HG03039 (cell line): Measurements from ENCODE around the gene PITX2.

ENCODE experiments used
- ATAC-seq: cut with Tn5 transposase; IDR thresholded peaks from one replicate; pipeline ENCODE4 v1.9.1; 2021; ENCODE audit warnings: mild to moderate bottlenecking, moderate library complexity; ENCODE audit not compliant: unreplicated experiment

Gene PITX2

GRCh38 chr4:110636680-110637407 is 14.0 kb upstream of the PITX2 start:
- no peak for ATAC-seq

GRCh38 chr4:110636171-110636679 is 13.3 kb upstream of the PITX2 start:
- no peak for ATAC-seq

GRCh38 chr4:110635163-110635865 is 12.4 kb upstream of the PITX2 start:
- ATAC-seq: no peak

- ATAC-seq: no peak
Measured at GRCh38 chr4:110634350-110635162, 11.7 kb upstream of the PITX2 start.

- ATAC-seq: no peak
Measured at GRCh38 chr4:110633358-110634341, 10.8 kb upstream of the PITX2 start.

GRCh38 chr4:110632506-110633357 is 9.9 kb upstream of the PITX2 start:
- no peak for ATAC-seq

- ATAC-seq: peak; percentile 97
Measured at GRCh38 chr4:110631584-110632505, 9.0 kb upstream of the PITX2 start.

GRCh38 chr4:110630688-110631402 is 8.0 kb upstream of the PITX2 start:
- ATAC-seq: no peak

- no peak for ATAC-seq
Measured at GRCh38 chr4:110629780-110630687, 7.2 kb upstream of the PITX2 start.

GRCh38 chr4:110629214-110629754 is 6.4 kb upstream of the PITX2 start:
- no peak for ATAC-seq

GRCh38 chr4:110628663-110629213 is 5.9 kb upstream of the PITX2 start:
- ATAC-seq: no peak

GRCh38 chr4:110627977-110628662 is 5.2 kb upstream of the PITX2 start:
- ATAC-seq: no peak

- no peak for ATAC-seq
Measured at GRCh38 chr4:110626532-110627153, 3.8 kb upstream of the PITX2 start.

- no peak for ATAC-seq
Measured at GRCh38 chr4:110625576-110626257, 2.8 kb upstream of the PITX2 start.
